HT-29 (cell line): ENCODE results near the gene DLX4. TPM values are rescaled to one million over a fixed set of nuclear protein-coding genes. Genes with fewer than 3 reads are reported as not detected.

Experiments used
- DNase-seq: peaks from one replicate; pipeline ENCODE4 v3.0.0-alpha.2; 2015; ENCODE audit warnings: low spot score
- total RNA-seq: library from RNA; depleted of rRNA; stranded (reverse); fragments of >200 nt; shearing (Covaris generic); gene quantifications from 2 replicates; pipeline ENCODE4 v1.2.3, GENCODE V29; 2014

The DLX4 gene
- total RNA-seq, 1 experiment from 2014 or later = 0.51 TPM

DNA sequence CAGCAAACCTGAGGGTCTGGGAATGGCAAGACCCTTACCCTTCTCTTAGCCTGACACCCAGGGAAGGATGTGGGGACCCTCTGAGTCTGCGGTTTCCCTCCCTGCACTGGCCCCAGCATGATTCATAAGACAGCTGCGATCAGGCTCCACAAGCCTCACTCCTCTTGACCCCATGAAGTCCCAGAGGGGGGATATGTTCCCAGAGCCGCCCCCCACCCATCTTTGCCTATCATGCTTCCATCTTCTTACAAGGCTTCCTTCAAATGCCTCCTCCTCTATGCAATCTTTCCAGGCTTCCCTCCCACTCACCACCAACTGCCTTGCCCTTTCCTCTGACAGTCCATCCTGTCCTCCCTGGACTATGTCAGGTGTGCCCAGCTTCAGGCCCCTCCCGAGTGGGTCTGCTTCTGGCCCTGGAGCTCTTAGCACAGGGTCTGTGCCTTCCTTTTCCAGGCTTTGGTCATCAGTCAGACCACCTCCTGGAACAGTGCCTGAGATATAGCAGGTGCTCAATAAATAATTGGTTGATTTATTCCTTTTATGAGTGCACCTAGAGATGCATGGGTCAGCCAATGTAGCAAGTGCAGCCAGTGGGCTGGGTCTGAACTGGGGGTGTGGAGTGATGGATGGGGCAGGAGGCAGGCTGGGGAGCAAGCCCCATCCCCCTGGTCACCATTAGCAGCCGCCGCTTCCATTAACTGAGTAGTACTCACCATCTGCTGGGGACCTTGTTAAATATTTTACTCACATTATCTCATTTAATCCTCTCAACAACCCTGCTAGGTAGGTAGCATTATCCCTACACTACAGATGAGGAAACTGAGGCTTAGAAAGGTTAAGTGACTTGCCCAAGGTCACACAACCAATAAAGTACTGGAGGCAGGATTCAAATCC lies 17.7 kb downstream of the DLX4 start:
- no peak for DNase-seq

DNA sequence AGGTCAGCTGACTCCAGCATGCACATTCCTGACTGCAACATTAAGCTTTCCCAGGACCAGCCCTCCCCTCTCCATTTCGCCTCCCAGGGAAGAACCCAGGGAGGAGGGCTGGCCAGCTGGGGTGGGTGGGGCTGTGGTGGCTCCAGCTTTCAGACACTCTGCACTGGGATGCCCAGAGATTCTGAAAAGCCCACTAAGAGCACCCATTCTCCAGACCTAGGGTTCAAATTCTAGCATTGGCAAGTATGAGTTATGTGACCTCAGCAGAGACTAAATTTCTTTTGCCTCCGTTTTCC lies 18.2 kb downstream of the DLX4 start:
- no peak for DNase-seq

DNA sequence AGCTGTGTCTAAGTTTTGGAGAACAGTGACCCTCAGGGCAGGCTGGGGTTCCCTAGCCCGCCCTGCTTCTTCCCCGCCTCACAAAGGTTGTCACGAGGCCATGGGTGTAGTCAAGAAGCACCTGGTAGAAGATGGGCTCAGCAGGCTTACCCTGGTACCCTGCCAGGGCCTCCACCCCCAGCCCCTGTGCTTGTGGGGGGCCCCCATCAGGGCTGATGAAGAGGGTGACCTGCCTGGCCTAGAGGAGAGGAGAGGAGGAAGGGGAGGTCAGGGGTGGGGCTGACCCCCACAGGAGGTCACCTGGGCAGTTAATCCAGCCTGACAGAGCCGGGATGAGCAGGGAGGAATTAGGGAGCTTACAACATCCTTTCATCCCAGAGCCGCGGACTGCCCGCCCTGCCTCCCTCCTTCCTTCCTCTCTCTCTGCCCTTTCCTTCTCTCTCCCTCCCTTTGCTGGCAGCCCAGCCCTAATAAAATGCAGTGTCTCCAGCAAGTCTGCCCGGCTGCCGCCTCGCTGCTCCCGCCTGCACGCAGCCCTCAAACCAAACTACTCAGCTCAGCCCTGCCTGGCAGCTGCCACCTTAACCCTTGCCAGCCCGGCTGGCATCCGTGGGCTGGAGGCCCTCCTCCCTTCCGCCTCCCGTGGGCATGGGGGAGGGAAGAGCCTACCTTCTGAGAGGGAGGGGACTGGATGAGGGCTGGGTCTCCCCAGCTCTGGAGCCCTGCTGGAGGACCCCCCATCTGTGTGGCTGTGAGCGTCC lies 18.9 kb downstream of the DLX4 start:
- DNase-seq = peak; percentile 38

DNA sequence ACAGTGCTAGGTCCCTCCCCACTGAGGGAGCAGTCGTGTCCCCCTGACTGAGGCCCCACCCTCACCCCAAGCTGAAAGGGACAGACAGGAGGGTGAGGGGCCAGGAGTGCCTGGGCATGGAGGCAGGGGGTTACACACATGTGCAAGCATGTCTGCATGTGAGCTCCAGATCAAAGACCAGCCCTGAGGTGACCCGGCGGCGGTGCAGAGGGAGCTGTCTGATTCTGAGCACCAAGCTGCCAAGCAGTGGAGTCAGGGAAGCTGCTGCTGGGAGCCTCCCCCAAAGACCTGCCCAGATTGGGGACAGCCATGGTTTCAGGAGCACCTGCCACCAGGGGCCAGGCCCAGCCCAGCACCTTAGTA lies 20.5 kb downstream of the DLX4 start:
- no peak for DNase-seq

DNA sequence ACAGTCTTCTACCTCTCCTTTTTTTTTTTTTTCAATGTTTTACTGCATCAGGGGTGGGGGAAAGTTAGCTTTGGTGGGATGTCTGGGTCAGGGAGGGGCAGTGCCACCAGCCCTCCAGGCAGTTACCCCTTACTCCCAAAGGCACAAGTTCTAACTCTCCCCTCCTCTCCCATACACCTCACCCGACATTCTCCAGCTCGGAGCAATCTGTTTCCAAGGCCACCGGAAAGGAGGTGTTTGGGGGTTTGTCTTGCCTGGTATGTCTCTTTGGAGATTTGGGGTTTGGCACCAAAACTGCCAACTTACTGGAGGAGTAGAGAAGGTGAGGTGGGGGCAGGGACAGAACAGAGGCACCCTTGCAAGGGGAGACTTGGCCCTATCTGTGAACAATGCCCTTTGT lies 21.3 kb downstream of the DLX4 start:
- DNase-seq = no peak

DNA sequence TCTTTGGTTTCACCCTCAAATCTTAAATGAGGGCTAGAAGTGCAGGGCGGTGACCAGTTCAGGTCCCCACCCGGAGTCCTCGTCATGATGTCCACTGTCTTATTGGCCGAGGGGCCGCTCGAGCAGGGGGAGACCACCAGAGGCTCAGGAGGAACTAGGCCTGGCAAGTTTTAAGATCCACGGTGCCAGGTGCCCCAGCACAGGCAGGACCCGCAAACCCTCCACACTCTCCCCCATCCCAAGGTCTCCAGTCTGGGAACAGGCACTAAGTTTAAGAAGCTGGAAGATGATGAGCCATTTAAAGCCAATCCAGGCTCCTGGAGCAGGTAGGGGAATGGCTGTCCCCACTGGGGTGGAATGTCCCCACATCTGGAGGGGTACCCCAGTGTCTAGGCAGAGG lies 21.9 kb downstream of the DLX4 start:
- no peak for DNase-seq

DNA sequence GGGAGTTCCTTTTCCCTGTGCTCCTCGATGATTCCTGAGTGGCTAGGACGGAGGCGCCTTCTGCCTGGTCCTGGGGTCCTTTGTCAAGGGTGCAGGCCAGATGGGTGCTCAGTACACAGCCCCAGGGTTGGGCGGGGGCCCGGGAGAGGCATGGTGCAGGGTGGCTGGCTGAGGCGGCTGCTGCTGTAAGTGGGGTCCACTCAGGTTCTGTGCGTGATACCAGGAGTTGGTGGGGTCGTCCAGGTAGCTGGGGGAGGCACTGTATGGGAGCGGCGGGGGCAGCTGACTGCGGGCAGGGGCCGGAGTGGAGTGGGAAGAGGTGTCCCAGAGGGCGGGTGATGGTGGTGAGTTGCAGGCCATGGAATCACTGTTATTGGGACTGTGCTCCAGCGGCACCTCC lies 22.4 kb downstream of the DLX4 start:
- DNase-seq = no peak

DNA sequence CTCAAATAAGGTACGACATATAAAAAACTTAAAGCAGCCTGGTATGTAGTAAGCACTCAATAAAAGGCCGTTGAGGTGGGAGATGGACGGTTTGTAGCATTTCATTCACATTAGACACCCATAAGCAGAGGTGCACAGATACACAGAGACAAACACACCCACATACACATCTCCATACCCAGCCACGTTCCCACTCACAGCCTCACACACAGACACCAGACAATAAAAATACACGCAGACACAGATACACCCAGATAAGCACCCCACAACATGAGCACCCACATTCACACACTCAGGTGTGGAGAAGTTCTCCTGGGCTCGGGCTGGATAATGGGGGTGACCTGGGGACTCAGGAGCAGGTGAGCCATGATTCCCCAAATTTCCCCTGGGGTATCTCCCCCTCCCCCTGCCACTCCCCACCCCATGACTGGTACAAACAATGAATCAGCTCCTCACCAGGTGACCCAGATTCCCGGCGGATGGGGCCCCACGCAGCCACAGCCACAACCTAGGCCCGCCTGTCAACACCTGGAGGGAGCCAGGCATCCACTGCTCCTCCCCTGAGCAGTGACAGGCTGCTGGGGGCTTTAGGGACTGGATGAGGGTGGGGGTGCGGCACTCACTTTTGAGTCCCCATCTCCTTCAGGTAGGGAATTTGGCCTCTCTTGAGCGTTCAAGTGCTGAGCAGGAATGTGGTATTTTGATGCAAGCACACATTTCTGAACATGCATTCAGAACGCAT lies 23.4 kb downstream of the DLX4 start:
- DNase-seq = no peak

DNA sequence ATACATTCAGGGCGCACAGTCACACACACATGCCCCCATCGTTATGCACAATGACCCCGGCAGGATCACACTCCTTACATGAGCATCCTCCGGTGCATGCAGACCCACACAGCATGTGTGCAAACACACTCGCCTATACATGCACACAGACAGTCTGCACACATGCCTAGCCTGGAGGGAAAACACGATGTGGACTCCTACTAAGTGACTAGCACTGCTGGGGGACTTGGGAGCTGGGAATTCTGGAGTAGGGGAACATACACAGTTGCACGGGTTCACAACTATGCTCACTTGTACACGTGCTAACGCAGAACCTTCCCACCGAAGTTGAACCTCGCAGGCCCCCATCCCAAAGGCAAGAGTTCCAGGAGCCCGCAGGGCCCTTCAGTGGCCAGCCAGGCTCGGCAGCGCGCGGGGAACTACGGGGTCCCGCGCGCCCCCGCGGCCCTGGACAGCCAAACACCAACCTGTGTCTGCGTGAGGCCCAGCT lies 24.0 kb downstream of the DLX4 start:
- DNase-seq = no peak

DNA sequence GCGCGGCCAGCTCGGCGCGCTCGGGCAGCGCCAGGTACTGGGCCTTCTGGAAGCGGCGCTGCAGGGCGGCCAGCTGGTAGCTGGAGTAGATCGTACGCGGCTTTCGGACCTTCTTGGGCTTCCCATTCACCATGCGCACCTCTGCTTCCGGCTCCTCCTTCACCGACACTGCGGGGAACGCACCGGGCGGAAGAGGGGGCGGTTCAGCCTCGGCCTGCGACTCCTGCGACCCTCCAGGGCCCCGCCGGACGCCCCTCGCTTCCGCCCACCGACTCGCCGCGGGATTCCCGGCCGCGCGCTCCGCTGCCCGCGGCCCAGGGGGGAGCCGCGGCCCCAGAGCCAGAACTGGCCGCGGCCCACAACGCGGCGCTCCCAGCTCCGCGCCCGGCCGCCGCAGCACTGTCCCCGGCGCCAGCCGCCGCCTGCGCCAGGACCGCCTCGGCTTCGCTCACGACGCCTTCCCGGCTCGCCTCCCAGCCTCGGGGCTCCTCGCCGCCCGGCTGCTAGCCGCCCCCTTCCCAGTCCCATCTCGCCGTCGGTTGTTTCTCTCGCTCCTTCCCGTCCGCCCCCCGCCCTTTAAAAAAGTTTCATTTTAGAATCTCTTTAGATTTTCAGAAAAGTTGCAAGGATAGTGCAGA lies 24.6 kb downstream of the DLX4 start:
- no peak for DNase-seq

DNA sequence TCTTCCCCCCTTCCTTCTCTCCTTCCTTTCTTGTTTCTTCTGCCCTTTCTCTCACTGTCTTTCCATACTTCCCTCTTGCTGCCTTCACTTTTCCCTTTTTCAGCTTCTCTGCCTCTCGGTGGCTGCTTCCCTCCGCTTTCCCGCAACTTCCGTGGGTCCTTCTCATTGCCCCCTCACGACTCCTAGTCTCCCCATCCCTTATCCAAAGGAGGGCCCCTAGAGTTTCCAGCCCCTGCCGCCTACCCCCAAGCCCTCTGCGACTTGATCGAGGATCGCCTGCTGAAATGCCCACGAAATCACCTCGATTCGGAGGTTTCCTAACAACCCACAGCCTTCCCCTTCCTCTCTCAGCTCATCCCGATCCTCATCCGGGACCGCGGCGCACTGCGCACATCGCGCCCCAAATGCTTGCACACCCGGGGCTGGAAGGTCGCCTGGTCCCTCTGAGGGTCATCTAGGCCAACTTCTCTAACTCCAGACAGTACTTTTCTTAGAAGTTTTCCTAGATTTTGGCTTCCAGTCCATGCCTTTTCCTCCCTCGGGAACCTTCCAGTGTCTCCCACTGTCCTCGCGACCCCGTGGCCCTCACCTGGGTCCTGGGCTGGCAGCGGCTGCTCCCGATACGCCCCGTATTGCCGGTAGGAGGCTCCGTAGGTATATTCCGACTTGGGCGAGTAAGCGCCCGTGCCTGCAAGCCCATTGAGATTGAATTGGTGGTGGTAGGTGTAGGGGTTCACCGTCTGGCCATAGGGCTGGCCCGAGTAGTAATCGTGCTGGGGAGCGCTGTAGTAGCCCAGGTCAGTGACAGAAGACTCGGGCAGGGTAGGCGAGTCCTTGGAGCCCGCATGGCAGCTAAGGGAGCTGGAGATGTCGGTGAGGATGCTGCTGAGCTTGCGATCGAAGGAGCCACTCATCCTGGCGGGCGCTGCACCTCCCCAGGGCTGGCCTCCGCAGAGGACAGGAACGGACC lies 25.4 kb downstream of the DLX4 start:
- no peak for DNase-seq

DNA sequence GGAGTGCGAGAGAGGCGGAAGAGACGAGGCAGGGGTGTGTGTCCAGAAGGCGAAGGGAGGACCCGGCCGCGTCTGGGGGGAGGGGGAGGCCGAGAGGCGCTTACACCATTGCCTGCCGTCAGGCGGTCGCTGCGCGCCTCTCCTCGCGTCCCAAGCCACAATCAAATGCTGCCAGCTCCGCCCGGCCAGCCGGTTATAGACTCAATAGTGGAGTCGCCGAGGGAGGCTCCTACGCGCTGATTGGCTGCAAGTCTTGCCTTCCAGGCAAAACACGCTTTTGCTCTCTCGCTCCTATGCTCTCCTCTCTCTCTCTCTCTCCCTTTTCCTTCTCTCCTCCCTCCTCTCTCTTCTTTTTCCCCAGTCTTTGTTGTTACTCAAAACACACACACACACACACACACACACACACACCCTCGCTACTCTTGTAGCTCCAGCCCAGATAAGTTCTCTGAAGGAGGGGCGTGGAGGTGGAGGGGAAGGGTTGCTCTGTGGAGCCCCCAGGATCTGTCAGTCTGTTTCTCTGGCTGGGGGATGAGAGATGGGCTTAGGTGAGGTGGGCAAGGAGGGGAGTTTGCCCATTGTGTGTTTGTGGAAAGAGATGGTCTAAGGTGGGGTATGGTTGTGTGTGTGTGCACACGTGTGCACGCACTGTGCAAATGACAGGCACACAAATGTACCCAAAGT lies 26.2 kb downstream of the DLX4 start, which contains the start of gene DLX3:
DLX3 (minus strand) TSS at position 170 of the 684 bp plus-strand sequence. CDS start 226 bp downstream, outside the sequence.
- DNase-seq = peak; percentile 52

DNA sequence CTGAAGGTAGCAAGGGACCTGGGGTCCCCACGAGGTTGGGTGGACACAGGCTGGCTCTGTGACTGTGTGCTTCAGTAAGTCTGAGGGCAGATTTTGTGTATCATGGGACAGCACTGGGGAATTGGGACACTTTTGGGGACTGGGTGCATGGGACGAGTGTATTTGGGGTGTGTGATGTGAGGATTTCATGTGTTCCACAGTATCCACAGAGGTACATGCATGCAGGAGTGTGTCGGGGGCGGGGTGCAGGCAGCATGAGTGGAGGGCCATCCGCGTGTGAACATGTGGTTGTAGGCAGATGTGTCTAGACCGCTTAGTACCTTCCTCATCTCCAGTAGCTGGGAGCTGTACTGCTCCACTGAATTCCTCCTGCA lies 27.1 kb downstream of the DLX4 start:
- DNase-seq = no peak

DNA sequence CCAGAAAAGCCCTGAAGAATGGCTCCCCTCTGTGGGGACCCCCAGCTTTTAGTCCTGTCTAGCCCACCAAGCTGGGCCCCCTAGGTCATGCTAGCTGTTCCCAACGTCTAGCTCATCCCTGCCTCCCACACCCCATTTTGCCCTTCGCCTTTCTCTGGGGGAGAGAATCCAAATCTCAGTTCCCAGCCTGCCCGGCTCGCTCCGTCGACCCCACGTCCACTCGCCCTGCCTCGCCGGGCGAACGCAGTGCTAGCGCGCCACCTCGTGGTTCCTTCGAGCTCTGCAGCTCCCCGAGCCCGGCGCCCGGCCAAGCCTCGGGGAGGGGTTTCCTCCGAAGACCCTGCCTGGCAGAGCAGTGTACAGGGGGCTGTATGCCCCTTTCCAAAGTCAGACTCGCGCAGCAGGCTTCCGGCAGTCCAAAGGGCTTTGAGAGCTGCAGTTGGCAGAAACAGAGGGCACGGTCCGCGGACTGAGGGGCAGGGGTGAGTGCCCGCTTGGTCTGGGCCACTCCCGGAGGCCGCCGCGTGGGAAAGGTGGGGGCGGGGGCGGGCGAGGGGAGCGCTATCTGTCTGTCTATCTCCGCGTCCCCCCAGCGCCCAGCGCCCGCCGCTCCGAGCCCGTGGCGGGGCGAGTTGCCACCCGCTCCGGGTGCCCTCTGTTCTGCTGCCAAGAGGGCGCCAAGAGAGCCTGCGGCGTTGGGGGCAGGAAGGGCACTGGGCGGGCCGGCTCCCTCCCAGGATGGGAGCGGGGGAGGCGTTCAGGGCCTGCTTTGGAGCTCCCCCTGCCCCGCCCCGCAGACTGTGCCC lies 27.7 kb downstream of the DLX4 start:
- peak; percentile 63 for DNase-seq

DNA sequence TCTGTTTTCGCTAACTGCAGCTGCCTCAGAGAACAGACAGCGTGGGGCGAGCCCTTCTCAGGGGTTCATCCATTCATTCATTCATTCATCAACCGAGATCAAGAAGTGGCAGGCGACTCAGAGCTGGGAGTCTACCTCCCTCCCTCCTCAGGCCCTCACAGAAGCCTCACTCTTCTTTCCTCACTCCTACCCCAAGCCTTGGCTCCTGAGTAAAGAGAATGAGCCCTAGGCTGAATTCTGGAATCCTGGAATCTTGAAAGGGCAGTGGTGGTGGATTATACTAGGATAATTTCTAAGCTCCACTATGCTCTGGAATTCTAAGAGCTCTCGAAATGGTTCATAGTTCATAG lies 28.3 kb downstream of the DLX4 start:
- no peak for DNase-seq

DNA sequence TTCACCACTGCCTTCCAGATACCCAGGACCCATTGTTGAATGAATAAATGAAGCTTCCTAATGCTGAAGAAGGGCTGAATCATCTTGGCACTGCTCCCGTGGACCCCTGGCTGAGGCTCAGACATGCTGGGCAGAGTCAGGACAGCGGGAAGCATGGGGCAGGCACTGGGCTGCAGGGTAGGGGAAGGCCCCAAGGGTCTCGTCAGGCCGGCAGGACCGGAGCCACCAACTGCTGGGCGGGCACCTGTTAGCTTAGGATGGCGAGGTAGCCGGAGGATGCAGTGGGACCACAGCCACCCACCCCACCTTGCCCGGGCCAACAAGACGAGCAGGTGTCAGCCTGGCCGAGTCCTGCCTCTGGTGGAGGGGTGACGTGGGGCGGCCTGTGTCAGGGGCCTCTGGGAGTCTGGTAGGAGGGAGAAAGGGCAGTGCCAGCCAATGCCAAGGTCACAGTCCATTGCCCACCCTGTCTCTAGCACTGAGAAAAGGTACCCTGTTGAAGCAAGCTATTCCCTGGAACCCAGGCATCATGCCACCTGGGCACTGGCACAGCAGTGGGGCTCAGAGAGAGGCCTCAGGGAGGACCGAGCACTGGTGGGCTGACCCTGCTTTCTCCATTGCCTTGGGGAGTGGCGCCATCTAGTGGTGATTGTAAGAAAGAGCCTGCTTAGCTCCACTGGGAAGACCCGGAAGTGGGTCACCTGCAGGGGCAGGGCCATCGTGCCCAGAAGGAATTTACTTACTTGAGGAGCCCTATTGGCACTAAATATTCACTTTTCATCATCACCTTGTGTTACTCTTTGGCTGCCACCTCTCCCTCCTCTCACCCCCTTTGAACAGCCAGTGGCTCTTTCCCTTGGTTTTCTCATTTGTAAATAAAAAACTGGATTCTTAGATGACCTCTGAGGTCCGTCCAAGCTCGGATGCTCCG lies 29.0 kb downstream of the DLX4 start:
- DNase-seq = peak; percentile 98

DNA sequence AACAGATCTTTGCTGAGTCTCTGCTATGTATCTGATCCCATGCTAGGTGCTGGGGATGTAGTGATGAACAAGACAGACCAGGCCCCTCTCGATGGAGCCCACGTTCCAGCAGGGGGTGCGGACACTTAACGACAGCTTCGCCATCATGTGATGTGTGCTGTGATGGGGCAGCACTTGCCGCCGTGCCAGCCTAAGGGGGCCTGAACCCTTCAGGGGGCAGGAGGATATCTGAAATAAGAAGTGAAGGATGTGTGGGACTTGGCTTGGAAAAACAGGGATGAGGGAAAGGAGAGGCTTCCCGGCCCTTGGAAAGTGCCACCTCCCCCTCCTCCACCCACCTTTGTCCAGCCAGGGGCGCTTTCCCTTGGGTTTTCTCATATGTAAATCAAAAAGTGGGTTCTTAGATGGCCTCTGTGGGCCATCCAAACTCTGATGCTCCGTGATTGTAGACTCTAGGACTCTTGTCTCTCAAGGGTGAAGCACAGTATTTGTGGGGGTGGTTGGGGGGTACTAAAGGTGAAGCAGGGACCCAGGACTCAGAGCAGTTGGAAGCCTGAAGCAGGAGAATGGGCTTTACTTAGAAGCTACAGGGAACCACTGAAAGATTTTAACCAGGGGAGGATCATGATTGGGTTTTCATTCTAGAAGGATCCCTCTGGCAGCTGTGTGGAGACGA lies 30.0 kb downstream of the DLX4 start:
- DNase-seq = no peak
